WI38 (cell line): ENCODE data around the gene KIFC1.

ENCODE experiments used
- H3K4me3 ChIP-seq: 2 replicates; pipeline ENCODE4 v1.5.1; 2011; ENCODE audit warnings: low read depth, mild to moderate bottlenecking, control low read depth, low read length
- CTCF ChIP-seq: IDR thresholded peaks from 2 replicates; pipeline ENCODE4 v1.5.1; 2012; ENCODE audit warnings: low read depth, mild to moderate bottlenecking, control low read depth, low read length

The KIFC1 gene

GRCh38 chr6:33405386-33405940 lies 13.8 kb downstream of the KIFC1 start:
- H3K4me3 ChIP-seq: no peak overlapping the region
- no peak for TF ChIP-seq CTCF

- TF ChIP-seq CTCF: no peak
Observed at GRCh38 chr6:33406126-33406525, 14.5 kb downstream of the KIFC1 start.

GRCh38 chr6:33407132-33407718 lies 15.6 kb downstream of the KIFC1 start:
- no peak overlapping the region for H3K4me3 ChIP-seq
- TF ChIP-seq CTCF: no peak

More at GRCh38 chr6:33406126-33406525, 14.5 kb downstream of the KIFC1 start:
- H3K4me3 ChIP-seq: no peak overlapping the region

GRCh38 chr6:33410050-33410710 lies 18.6 kb downstream of the KIFC1 start:
- TF ChIP-seq CTCF: no peak
- H3K4me3 ChIP-seq: peak overlapping the region; percentile 83

GRCh38 chr6:33410711-33411631 lies 19.3 kb downstream of the KIFC1 start, which contains the start of gene PHF1:
PHF1 (plus strand) TSS chr6:33411014; CDS start chr6:33412264, 1,250 bp downstream.
- no peak for TF ChIP-seq CTCF
- peak within 1 kb of the TSS; percentile 83 for H3K4me3 ChIP-seq

- TF ChIP-seq CTCF: no peak
- peak overlapping the region; percentile 83 for H3K4me3 ChIP-seq
Observed at GRCh38 chr6:33411632-33412005, 20.0 kb downstream of the KIFC1 start.
